Activated naive CD8-positive, alpha-beta T cell treated with anti-CD3 and anti-CD28 coated beads for 36 hours (primary cell): Measurements from ENCODE around the gene CFAP300. TPM values are rescaled to one million over a fixed set of nuclear protein-coding genes. Genes with fewer than 3 reads are reported as not detected.

Experiments
- DNase-seq: peaks from one replicate; pipeline ENCODE4 v3.0.0; 2021
- H3K27ac Mint-ChIP-seq: one replicate; pipeline ENCODE4 v1.8.0; 2022; ENCODE audit warnings: mild to moderate bottlenecking, moderate library complexity, mixed read lengths
- H3K27me3 Mint-ChIP-seq: one replicate; pipeline ENCODE4 v1.8.0; 2022; ENCODE audit warnings: mild to moderate bottlenecking, mixed read lengths
- H3K36me3 Mint-ChIP-seq: one replicate; pipeline ENCODE4 v1.8.0; 2021; ENCODE audit warnings: mild to moderate bottlenecking, mixed read lengths
- H3K4me1 Mint-ChIP-seq: one replicate; pipeline ENCODE4 v1.8.0; 2021; ENCODE audit warnings: mixed read lengths
- H3K4me3 Mint-ChIP-seq: one replicate; pipeline ENCODE4 v1.8.0; 2022; ENCODE audit warnings: mild to moderate bottlenecking, moderate library complexity, mixed read lengths
- H3K9me3 Mint-ChIP-seq: one replicate; pipeline ENCODE4 v1.8.0; 2022; ENCODE audit warnings: mixed read lengths
- total RNA-seq, 2 experiments: library from RNA; stranded (reverse); gene quantifications; one replicate each; pipeline ENCODE4 v1.2.3, GENCODE V29; 2021

CFAP300 gene
- total RNA-seq, 2 experiments from 2014 or later, result not detected

GRCh38 chr11:102110761-102111010 lies 63.4 kb downstream of the CFAP300 start:
- no peaks in the 10 kb centered on the region for H3K9me3 Mint-ChIP-seq
- peaks cover 2% of the 10 kb centered on the region for H3K36me3 Mint-ChIP-seq
- no peak overlapping the region for H3K4me3 Mint-ChIP-seq
- H3K27me3 Mint-ChIP-seq, result peaks cover 72% of the 10 kb centered on the region
- DNase-seq, result peak; percentile 8
- H3K4me1 Mint-ChIP-seq, result peaks cover 10% of the 10 kb centered on the region
- no peak overlapping the region for H3K27ac Mint-ChIP-seq

GRCh38 chr11:102111011-102111786 lies 64.0 kb downstream of the CFAP300 start:
- Mint-ChIP-seq H3K4me3 (peak overlapping the region; percentile 74), H3K9me3 (no peaks in the 10 kb centered on the region), H3K27me3 (peaks cover 75% of the 10 kb centered on the region), H3K4me1 (peaks cover 10% of the 10 kb centered on the region), H3K27ac (no peak overlapping the region), H3K36me3 (peaks cover 2% of the 10 kb centered on the region)
- DNase-seq, result peak; percentile 3

GRCh38 chr11:102111787-102112508 lies 64.7 kb downstream of the CFAP300 start:
- peaks cover 76% of the 10 kb centered on the region for H3K27me3 Mint-ChIP-seq
- no peak overlapping the region for H3K27ac Mint-ChIP-seq
- no peaks in the 10 kb centered on the region for H3K9me3 Mint-ChIP-seq
- peak; percentile 14 for DNase-seq
- peak overlapping the region; percentile 74 for H3K4me3 Mint-ChIP-seq
- peaks cover 2% of the 10 kb centered on the region for H3K36me3 Mint-ChIP-seq
- H3K4me1 Mint-ChIP-seq, result peaks cover 10% of the 10 kb centered on the region

- peaks cover 2% of the 10 kb centered on the region for H3K36me3 Mint-ChIP-seq
- H3K9me3 Mint-ChIP-seq, result no peaks in the 10 kb centered on the region
- no peak overlapping the region for H3K27ac Mint-ChIP-seq
- peaks cover 77% of the 10 kb centered on the region for H3K27me3 Mint-ChIP-seq
- H3K4me3 Mint-ChIP-seq, result no peak overlapping the region
- no peak for DNase-seq
- H3K4me1 Mint-ChIP-seq, result peaks cover 10% of the 10 kb centered on the region
These were observed 65.2 kb downstream of the CFAP300 start for GRCh38 chr11:102112509-102112821.

- Mint-ChIP-seq H3K36me3 (peaks cover 2% of the 10 kb centered on the region), H3K27me3 (peaks cover 72% of the 10 kb centered on the region), H3K27ac (no peak overlapping the region), H3K9me3 (no peaks in the 10 kb centered on the region), H3K4me3 (no peak overlapping the region), H3K4me1 (peaks cover 10% of the 10 kb centered on the region)
- no peak for DNase-seq
These were observed 66.8 kb downstream of the CFAP300 start for GRCh38 chr11:102114032-102114431.

GRCh38 chr11:102115557-102115956 lies 68.3 kb downstream of the CFAP300 start:
- Mint-ChIP-seq H3K9me3 (no peaks in the 10 kb centered on the region), H3K27ac (no peak overlapping the region), H3K27me3 (peaks cover 64% of the 10 kb centered on the region)

GRCh38 chr11:102116453-102117205 lies 69.4 kb downstream of the CFAP300 start:
- Mint-ChIP-seq H3K4me3 (no peak overlapping the region), H3K27ac (no peak overlapping the region), H3K4me1 (peaks cover 3% of the 10 kb centered on the region), H3K36me3 (no peaks in the 10 kb centered on the region), H3K27me3 (peaks cover 67% of the 10 kb centered on the region), H3K9me3 (no peaks in the 10 kb centered on the region)
- no peak for DNase-seq

More at GRCh38 chr11:102115557-102115956, 68.3 kb downstream of the CFAP300 start:
- Mint-ChIP-seq H3K36me3 (no peaks in the 10 kb centered on the region), H3K4me1 (peaks cover 4% of the 10 kb centered on the region), H3K4me3 (no peak overlapping the region)
- no peak for DNase-seq

- no peak overlapping the region for H3K4me3 Mint-ChIP-seq
- no peaks in the 10 kb centered on the region for H3K4me1 Mint-ChIP-seq
- no peaks in the 10 kb centered on the region for H3K36me3 Mint-ChIP-seq
- H3K27ac Mint-ChIP-seq, result no peak overlapping the region
- DNase-seq, result no peak
- no peaks in the 10 kb centered on the region for H3K9me3 Mint-ChIP-seq
- peaks cover 66% of the 10 kb centered on the region for H3K27me3 Mint-ChIP-seq
These were observed 70.4 kb downstream of the CFAP300 start for GRCh38 chr11:102117472-102118113.

GRCh38 chr11:102118937-102119336 lies 71.7 kb downstream of the CFAP300 start:
- H3K9me3 Mint-ChIP-seq, result no peaks in the 10 kb centered on the region
- H3K27ac Mint-ChIP-seq, result no peak overlapping the region
- no peak overlapping the region for H3K4me3 Mint-ChIP-seq
- no peaks in the 10 kb centered on the region for H3K36me3 Mint-ChIP-seq
- H3K27me3 Mint-ChIP-seq, result peaks cover 62% of the 10 kb centered on the region
- H3K4me1 Mint-ChIP-seq, result no peaks in the 10 kb centered on the region
- DNase-seq, result no peak

GRCh38 chr11:102119997-102120396 lies 72.8 kb downstream of the CFAP300 start:
- DNase-seq, result no peak
- Mint-ChIP-seq H3K9me3 (peaks cover 1% of the 10 kb centered on the region), H3K4me3 (no peak overlapping the region), H3K27ac (no peak overlapping the region), H3K27me3 (peaks cover 62% of the 10 kb centered on the region), H3K36me3 (no peaks in the 10 kb centered on the region), H3K4me1 (no peaks in the 10 kb centered on the region)

GRCh38 chr11:102120437-102120973 lies 73.3 kb downstream of the CFAP300 start:
- Mint-ChIP-seq H3K27ac (no peak overlapping the region), H3K9me3 (peaks cover 1% of the 10 kb centered on the region), H3K27me3 (peaks cover 57% of the 10 kb centered on the region), H3K4me1 (no peaks in the 10 kb centered on the region), H3K36me3 (no peaks in the 10 kb centered on the region), H3K4me3 (no peak overlapping the region)
- DNase-seq, result no peak

- H3K27me3 Mint-ChIP-seq, result peaks cover 50% of the 10 kb centered on the region
- H3K4me1 Mint-ChIP-seq, result no peaks in the 10 kb centered on the region
- no peaks in the 10 kb centered on the region for H3K36me3 Mint-ChIP-seq
- H3K4me3 Mint-ChIP-seq, result no peak overlapping the region
- H3K27ac Mint-ChIP-seq, result no peak overlapping the region
- no peak for DNase-seq
- peaks cover 1% of the 10 kb centered on the region for H3K9me3 Mint-ChIP-seq
These were observed 74.1 kb downstream of the CFAP300 start for GRCh38 chr11:102121329-102121728.
